Stimulated activated memory B cell treated with anti-CD40 and anti-IgM and Interleukin-4, amounts not matched to agents 10 μg/mL and 1 μg/mL and 100 μg/mL, for 72 hours (primary cell): ENCODE measurements around the gene FBXO21.

ENCODE experiments used
- ATAC-seq: fragments of 150-1000 bp; cut with Tn5 transposase; 2 replicates; pipeline ENCODE4 v1.10.0; 2021
- H3K27ac Mint-ChIP-seq: one replicate; pipeline ENCODE4 v1.8.0; 2022; ENCODE audit warnings: mild to moderate bottlenecking, mixed read lengths
- H3K27me3 Mint-ChIP-seq: one replicate; pipeline ENCODE4 v1.8.0; 2022; ENCODE audit warnings: mixed read lengths
- H3K36me3 Mint-ChIP-seq: one replicate; pipeline ENCODE4 v1.8.0; 2022; ENCODE audit warnings: mixed read lengths
- H3K4me1 Mint-ChIP-seq: one replicate; pipeline ENCODE4 v1.8.0; 2022; ENCODE audit warnings: mixed read lengths
- H3K4me3 Mint-ChIP-seq: one replicate; pipeline ENCODE4 v1.8.0; 2022; ENCODE audit warnings: mild to moderate bottlenecking, moderate library complexity, mixed read lengths
- H3K9me3 Mint-ChIP-seq: one replicate; pipeline ENCODE4 v1.8.0; 2022; ENCODE audit warnings: mixed read lengths

Gene FBXO21

GRCh38 chr12:117161460-117162166, 28.7 kb downstream of the FBXO21 start:
- Mint-ChIP-seq H3K36me3 (peaks cover 70% of the 10 kb centered on the region), H3K27me3 (no peaks in the 10 kb centered on the region), H3K9me3 (no peaks in the 10 kb centered on the region), H3K27ac (peak overlapping the region; percentile 58), H3K4me1 (no peaks in the 10 kb centered on the region), H3K4me3 (no peak overlapping the region)
- no peak for ATAC-seq

DNA sequence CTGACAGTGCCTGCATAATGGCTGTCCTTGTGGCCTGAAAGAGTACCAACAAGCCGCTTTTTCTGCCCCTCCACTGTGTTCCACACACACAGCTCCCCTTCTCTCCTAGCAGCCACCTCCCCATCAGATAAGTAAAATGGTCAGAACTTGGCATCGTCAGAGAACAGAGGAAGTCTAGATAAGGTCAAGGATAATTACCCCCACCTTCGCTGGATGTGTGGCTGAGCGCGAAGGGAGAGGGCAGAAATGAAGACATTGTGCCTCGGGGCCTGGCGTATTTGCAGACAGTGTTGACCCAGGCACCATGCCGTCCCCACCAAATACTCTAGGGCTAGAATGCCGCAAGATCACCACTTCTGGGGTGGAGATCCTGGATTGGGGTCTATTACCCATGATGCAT, 30.6 kb downstream of the FBXO21 start:
- Mint-ChIP-seq H3K27ac (no peak overlapping the region), H3K36me3 (peaks cover 86% of the 10 kb centered on the region), H3K27me3 (no peaks in the 10 kb centered on the region), H3K9me3 (no peaks in the 10 kb centered on the region), H3K4me3 (no peak overlapping the region), H3K4me1 (peaks cover 11% of the 10 kb centered on the region)
- no peak for ATAC-seq

GRCh38 chr12:117158911-117159553, 31.2 kb downstream of the FBXO21 start:
- H3K27ac Mint-ChIP-seq = peak overlapping the region; percentile 17
- no peaks in the 10 kb centered on the region for H3K9me3 Mint-ChIP-seq
- H3K4me3 Mint-ChIP-seq = no peak overlapping the region
- H3K4me1 Mint-ChIP-seq = peaks cover 11% of the 10 kb centered on the region
- ATAC-seq = no peak
- no peaks in the 10 kb centered on the region for H3K27me3 Mint-ChIP-seq
- peaks cover 92% of the 10 kb centered on the region for H3K36me3 Mint-ChIP-seq

- ATAC-seq = no peak
- H3K36me3 Mint-ChIP-seq = peaks cover 95% of the 10 kb centered on the region
- no peaks in the 10 kb centered on the region for H3K9me3 Mint-ChIP-seq
- no peaks in the 10 kb centered on the region for H3K27me3 Mint-ChIP-seq
- H3K4me1 Mint-ChIP-seq = peaks cover 16% of the 10 kb centered on the region
- no peak overlapping the region for H3K27ac Mint-ChIP-seq
- H3K4me3 Mint-ChIP-seq = no peak overlapping the region
These were observed 32.2 kb downstream of the FBXO21 start for GRCh38 chr12:117158096-117158495.

DNA sequence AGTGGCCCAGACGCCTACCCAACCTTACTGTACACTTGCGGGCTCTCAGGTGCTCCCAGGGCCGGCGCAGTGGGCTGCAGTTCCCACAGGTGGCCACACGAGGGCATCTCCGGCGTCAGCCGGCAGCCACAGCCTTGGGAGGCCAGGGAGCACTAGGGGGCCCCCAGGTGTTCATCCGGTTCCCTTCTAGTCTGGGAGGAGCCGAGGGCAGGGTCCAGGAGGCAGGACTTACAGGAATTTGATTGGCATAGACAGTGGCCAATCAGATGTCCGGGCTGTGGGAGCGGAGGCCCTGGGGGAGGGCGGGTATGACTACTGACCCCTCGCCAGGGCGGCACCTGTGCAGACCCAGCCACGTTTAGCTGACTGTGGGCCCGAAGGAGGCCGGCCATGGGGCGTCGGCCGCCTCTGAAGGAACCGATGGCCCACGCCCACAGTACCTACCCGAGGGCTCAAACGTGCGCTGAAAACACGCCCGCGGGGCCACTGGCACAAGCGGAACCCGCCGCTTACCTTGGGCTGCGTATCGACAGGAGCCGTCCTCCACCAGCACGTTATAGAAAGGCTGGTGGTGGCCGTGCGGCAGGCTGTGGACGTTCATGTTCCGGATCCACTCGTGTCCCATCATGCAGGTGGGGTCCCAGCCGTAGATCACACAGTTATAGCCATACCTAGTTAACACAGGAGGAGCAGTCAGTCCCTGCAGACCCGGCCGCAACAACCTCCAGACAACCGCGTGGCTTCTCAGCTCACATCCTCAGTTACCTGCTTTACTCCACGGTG, 34.8 kb downstream of the FBXO21 start:
- peak overlapping the region; percentile 77 for H3K27ac Mint-ChIP-seq
- no peaks in the 10 kb centered on the region for H3K27me3 Mint-ChIP-seq
- H3K36me3 Mint-ChIP-seq = peaks cover 95% of the 10 kb centered on the region
- peak; percentile 80 for ATAC-seq
- H3K4me1 Mint-ChIP-seq = peaks cover 40% of the 10 kb centered on the region
- H3K4me3 Mint-ChIP-seq = no peak overlapping the region
- no peaks in the 10 kb centered on the region for H3K9me3 Mint-ChIP-seq

DNA sequence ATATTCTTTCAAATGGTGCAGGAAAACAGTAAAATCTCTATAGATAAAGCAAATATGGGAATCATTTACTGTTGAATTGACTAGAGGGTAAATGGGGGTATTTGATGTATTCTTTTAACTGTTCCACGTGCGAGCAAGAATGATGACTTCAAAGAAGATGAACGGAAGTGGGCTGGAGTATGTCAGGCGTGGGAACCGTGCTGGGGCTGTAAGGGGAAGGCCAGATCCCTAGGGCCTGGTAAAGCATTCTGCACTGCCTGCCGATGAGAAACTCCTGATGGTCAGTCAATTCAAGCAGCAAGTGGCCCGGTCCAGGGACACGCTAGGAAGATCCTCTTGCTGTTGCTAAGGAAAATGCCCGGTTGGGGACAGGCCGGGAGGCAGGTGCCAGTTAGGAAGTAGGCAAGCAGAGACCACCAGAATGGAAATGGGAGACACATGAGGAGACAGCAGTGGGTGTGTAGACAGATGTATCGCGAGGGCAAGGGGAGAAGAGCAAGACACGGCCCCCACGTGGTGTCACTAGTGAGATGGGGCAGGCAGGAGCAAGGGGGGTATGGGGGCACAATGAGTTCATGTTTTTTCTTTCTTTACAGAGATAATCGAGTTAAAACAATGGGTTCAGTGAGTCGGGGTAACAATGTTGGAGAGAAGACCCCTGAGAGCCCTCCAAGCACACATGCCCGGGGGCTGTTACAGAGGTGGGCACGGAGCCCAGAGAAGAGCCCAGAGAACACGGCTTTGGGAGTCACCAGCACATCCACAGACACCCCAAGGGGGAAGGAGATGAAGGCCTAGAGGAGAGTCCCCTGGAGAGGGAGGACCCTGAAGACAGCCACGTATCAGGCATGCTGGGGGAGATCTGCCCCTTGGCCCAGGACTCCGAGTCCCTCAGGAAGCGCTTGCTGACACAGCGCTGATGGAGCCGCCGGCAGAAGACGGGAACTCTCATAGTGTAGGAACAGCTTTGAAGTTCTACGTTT, 37.2 kb downstream of the FBXO21 start:
- H3K36me3 Mint-ChIP-seq = peaks cover 86% of the 10 kb centered on the region
- ATAC-seq = peak; percentile 56
- H3K27ac Mint-ChIP-seq = peak overlapping the region; percentile 43
- H3K4me1 Mint-ChIP-seq = peaks cover 53% of the 10 kb centered on the region
- no peaks in the 10 kb centered on the region for H3K9me3 Mint-ChIP-seq
- peak overlapping the region; percentile 2 for H3K4me3 Mint-ChIP-seq
- H3K27me3 Mint-ChIP-seq = no peaks in the 10 kb centered on the region

GRCh38 chr12:117151403-117152031, 38.8 kb downstream of the FBXO21 start:
- Mint-ChIP-seq H3K27ac (peak overlapping the region; percentile 70), H3K36me3 (peaks cover 82% of the 10 kb centered on the region), H3K27me3 (no peaks in the 10 kb centered on the region), H3K4me1 (peaks cover 63% of the 10 kb centered on the region), H3K9me3 (no peaks in the 10 kb centered on the region), H3K4me3 (no peak overlapping the region)
- no peak for ATAC-seq

DNA sequence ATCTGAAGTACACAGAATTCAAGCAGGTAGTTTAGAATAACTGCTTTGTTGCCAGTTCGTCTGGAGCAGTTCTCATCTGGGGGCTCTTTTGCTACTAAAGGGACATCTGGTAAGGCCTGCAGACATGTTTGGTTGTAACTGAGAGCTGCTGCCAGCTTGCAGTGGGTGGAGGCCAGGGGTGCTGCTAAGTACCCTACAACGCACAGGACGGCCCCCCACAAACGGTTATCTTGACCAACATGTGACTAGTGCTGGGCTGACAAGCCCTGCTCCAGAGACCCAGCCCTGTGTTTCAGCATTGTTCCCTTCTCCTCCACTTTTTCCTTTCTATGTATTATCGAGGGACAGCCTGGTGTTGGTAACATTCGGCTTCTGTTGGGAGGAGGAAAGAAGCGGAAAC, 40.8 kb downstream of the FBXO21 start:
- Mint-ChIP-seq H3K4me1 (peaks cover 53% of the 10 kb centered on the region), H3K36me3 (peaks cover 80% of the 10 kb centered on the region), H3K4me3 (no peak overlapping the region), H3K27ac (peak overlapping the region; percentile 70), H3K27me3 (no peaks in the 10 kb centered on the region), H3K9me3 (no peaks in the 10 kb centered on the region)
- no peak for ATAC-seq

GRCh38 chr12:117148642-117149041, 41.6 kb downstream of the FBXO21 start:
- H3K36me3 Mint-ChIP-seq = peaks cover 77% of the 10 kb centered on the region
- H3K27ac Mint-ChIP-seq = peak overlapping the region; percentile 70
- no peaks in the 10 kb centered on the region for H3K9me3 Mint-ChIP-seq
- ATAC-seq = peak; percentile 58
- H3K4me1 Mint-ChIP-seq = peaks cover 53% of the 10 kb centered on the region
- no peak overlapping the region for H3K4me3 Mint-ChIP-seq
- H3K27me3 Mint-ChIP-seq = no peaks in the 10 kb centered on the region

DNA sequence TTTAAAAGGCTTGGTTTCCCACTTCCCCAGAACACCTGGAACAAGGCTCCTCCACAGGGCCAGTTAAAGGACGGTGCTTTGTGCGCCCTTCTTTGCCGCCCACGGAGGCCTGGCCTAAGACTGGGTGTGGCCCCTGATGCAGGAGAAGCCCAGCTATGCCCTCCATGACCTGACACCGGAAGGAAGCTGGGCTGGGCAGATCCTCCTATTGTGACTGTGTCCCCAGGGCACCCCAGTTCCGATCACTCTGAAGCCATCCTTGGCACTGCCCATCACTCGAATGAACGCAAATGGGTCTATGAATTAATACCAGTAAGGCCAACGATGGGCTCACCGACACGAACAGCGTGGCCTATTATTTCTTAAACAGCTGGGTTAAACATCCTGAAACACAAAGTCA, 42.6 kb downstream of the FBXO21 start:
- Mint-ChIP-seq H3K36me3 (peaks cover 77% of the 10 kb centered on the region), H3K4me1 (peaks cover 53% of the 10 kb centered on the region), H3K27me3 (no peaks in the 10 kb centered on the region), H3K9me3 (no peaks in the 10 kb centered on the region), H3K4me3 (no peak overlapping the region), H3K27ac (peak overlapping the region; percentile 70)
- no peak for ATAC-seq

- Mint-ChIP-seq H3K27ac (peak overlapping the region; percentile 39), H3K4me1 (peaks cover 55% of the 10 kb centered on the region), H3K4me3 (no peak overlapping the region), H3K9me3 (no peaks in the 10 kb centered on the region), H3K36me3 (peaks cover 62% of the 10 kb centered on the region), H3K27me3 (no peaks in the 10 kb centered on the region)
- ATAC-seq = no peak
These were observed 44.6 kb downstream of the FBXO21 start for GRCh38 chr12:117145597-117146154.

DNA sequence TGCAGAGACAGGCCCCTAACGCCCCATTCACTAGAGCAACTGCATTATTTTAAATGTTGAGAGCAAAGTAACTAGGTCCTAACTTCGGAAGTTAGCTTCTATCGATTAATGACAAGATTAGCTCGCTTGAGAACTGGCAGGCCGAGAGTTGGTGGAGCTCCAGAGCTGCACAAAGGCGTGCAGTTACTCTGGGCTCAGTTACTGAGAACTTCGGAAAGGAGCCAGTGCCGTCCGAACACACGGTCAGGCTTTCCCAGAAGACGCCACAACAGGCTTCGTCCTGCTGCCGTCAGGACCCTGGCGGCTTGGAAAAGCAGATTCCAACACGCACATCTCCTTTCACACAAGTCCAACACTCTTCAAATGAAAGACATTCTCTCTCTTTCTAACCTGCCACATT, 45.7 kb downstream of the FBXO21 start:
- Mint-ChIP-seq H3K4me1 (peaks cover 53% of the 10 kb centered on the region), H3K36me3 (peaks cover 57% of the 10 kb centered on the region), H3K9me3 (no peaks in the 10 kb centered on the region), H3K4me3 (no peak overlapping the region), H3K27me3 (no peaks in the 10 kb centered on the region), H3K27ac (no peak overlapping the region)
- ATAC-seq = no peak

DNA sequence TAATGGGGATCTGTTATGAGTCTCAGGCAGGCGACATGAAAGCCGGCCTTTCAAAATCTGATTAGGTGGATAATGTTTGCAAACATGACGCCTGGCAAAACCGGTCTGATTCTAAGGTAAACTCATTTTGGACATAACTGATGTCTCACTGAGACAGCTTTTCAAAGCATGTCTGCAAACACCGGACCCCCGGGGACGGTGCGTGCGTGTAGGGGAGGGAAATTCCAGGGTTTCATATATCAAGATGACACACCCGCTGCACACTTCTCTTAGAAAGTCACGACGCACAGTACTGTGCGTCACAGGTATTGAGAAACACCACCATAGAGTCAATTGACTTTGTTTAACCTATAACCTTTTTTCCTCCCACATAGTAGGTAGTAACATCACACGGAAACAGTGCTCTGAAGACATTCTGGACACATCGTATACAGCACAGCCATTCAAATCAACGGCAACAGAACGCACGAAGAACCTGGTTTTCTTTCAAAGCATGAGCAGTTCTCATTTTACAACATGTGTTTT, 47.2 kb downstream of the FBXO21 start:
- peak overlapping the region; percentile 98 for H3K27ac Mint-ChIP-seq
- no peaks in the 10 kb centered on the region for H3K9me3 Mint-ChIP-seq
- peak; percentile 85 for ATAC-seq
- H3K4me3 Mint-ChIP-seq = no peak overlapping the region
- H3K4me1 Mint-ChIP-seq = peaks cover 43% of the 10 kb centered on the region
- H3K27me3 Mint-ChIP-seq = no peaks in the 10 kb centered on the region
- H3K36me3 Mint-ChIP-seq = peaks cover 46% of the 10 kb centered on the region

- no peaks in the 10 kb centered on the region for H3K9me3 Mint-ChIP-seq
- peaks cover 36% of the 10 kb centered on the region for H3K4me1 Mint-ChIP-seq
- no peak overlapping the region for H3K4me3 Mint-ChIP-seq
- H3K36me3 Mint-ChIP-seq = peaks cover 40% of the 10 kb centered on the region
- peak; percentile 89 for ATAC-seq
- H3K27me3 Mint-ChIP-seq = no peaks in the 10 kb centered on the region
- peak overlapping the region; percentile 98 for H3K27ac Mint-ChIP-seq
These were observed 48.2 kb downstream of the FBXO21 start for GRCh38 chr12:117142094-117142493.
